ENCODE measurements around the gene VSIG2.

The VSIG2 gene

GRCh38 chr11:124763156-124763947 lies 11.3 kb upstream of the VSIG2 start:
- DNase-seq (ENCODE audit: low read depth), result no peak

GRCh38 chr11:124762624-124763155 lies 10.6 kb upstream of the VSIG2 start:
- no peak for DNase-seq (ENCODE audit: low read depth)

- DNase-seq (ENCODE audit: low read depth), result no peak
These were observed 10.1 kb upstream of the VSIG2 start, which contains the start of gene ESAM for GRCh38 chr11:124762105-124762623. ESAM (minus strand) TSS chr11:124762290; CDS start chr11:124762154, 136 bp downstream.

- no peak for DNase-seq (ENCODE audit: low read depth)
These were observed 9.4 kb upstream of the VSIG2 start for GRCh38 chr11:124761301-124762104.

GRCh38 chr11:124760806-124761205 lies 8.8 kb upstream of the VSIG2 start:
- no peak for DNase-seq (ENCODE audit: low read depth)

- no peak for DNase-seq (ENCODE audit: low read depth)
These were observed 8.2 kb upstream of the VSIG2 start for GRCh38 chr11:124760205-124760652.

- no peak for DNase-seq (ENCODE audit: low read depth)
These were observed 7.5 kb upstream of the VSIG2 start for GRCh38 chr11:124759266-124760204.

GRCh38 chr11:124758355-124759265 lies 6.6 kb upstream of the VSIG2 start:
- DNase-seq (ENCODE audit: low read depth), result no peak

- no peak for DNase-seq (ENCODE audit: low read depth)
These were observed 5.3 kb upstream of the VSIG2 start for GRCh38 chr11:124757320-124757719.

- no peak for DNase-seq (ENCODE audit: low read depth)
These were observed 4.7 kb upstream of the VSIG2 start for GRCh38 chr11:124756753-124757227.

GRCh38 chr11:124756033-124756752 lies 4.1 kb upstream of the VSIG2 start:
- DNase-seq (ENCODE audit: low read depth), result no peak

- DNase-seq (ENCODE audit: low read depth), result no peak
These were observed 2.7 kb upstream of the VSIG2 start for GRCh38 chr11:124754710-124755109.

GRCh38 chr11:124754309-124754708 lies 2.3 kb upstream of the VSIG2 start:
- DNase-seq (ENCODE audit: low read depth), result no peak

- DNase-seq (ENCODE audit: low read depth), result no peak
These were observed 1.6 kb upstream of the VSIG2 start for GRCh38 chr11:124753624-124754023.

GRCh38 chr11:124753205-124753604 lies 1.1 kb upstream of the VSIG2 start:
- no peak for DNase-seq (ENCODE audit: low read depth)

GRCh38 chr11:124752471-124753102 lies 532 bp upstream of the VSIG2 start:
- DNase-seq (ENCODE audit: low read depth), result no peak

- DNase-seq (ENCODE audit: low read depth), result no peak
These were observed 689 bp downstream of the VSIG2 start for GRCh38 chr11:124751391-124751740.

- DNase-seq (ENCODE audit: low read depth), result no peak
These were observed 2.1 kb downstream of the VSIG2 start for GRCh38 chr11:124749912-124750311.

Data from HS-5 (cell line).